Smooth muscle cell (in vitro differentiated cells): ENCODE measurements around the gene ABHD6. TPM values are rescaled to one million over a fixed set of nuclear protein-coding genes. Genes with fewer than 3 reads are reported as not detected.

ENCODE experiments used
- DNase-seq: peaks from one replicate; lab custom pipeline; 2025; ENCODE audit not compliant: unreplicated experiment; lab: John Stamatoyannopoulos, UW
- H2AFZ ChIP-seq: fragments of 200-600 bp; sonication (generic); 2 replicates; pipeline ENCODE4 v1.6.0; 2016; ENCODE audit warnings: antibody characterized with exemption, low read depth, mild to moderate bottlenecking
- H3F3A ChIP-seq: fragments of 200-600 bp; sonication (generic); 2 replicates; pipeline ENCODE4 v1.6.0; 2017; ENCODE audit warnings: antibody characterized with exemption, low read depth
- H3K27ac ChIP-seq: fragments of 200-600 bp; sonication (generic); 2 replicates; pipeline ENCODE4 v1.5.1; 2016; ENCODE audit warnings: low read depth, mild to moderate bottlenecking
- H3K27me3 ChIP-seq: fragments of 200-600 bp; sonication (generic); 2 replicates; pipeline ENCODE4 v1.6.1; 2016; ENCODE audit warnings: low read depth, mild to moderate bottlenecking
- H3K36me3 ChIP-seq: fragments of 200-600 bp; sonication (generic); 2 replicates; pipeline ENCODE4 v1.5.1; 2016; ENCODE audit warnings: low read depth
- H3K4me1 ChIP-seq: fragments of 200-600 bp; sonication (generic); 2 replicates; pipeline ENCODE4 v1.5.1; 2016; ENCODE audit warnings: low read depth
- H3K4me2 ChIP-seq: fragments of 200-600 bp; sonication (generic); 2 replicates; pipeline ENCODE4 v1.6.0; 2016; ENCODE audit warnings: mild to moderate bottlenecking
- H3K4me3 ChIP-seq: fragments of 200-600 bp; sonication (generic); 2 replicates; pipeline ENCODE4 v1.5.1; 2016; ENCODE audit warnings: mild to moderate bottlenecking
- H3K79me2 ChIP-seq: fragments of 200-600 bp; sonication (generic); 2 replicates; pipeline ENCODE4 v1.6.0; 2016; ENCODE audit warnings: low read depth, mild to moderate bottlenecking
- H3K9ac ChIP-seq: fragments of 200-600 bp; sonication (generic); 2 replicates; pipeline ENCODE4 v1.6.0; 2016; ENCODE audit warnings: low read depth
- H3K9me3 ChIP-seq: fragments of 200-600 bp; sonication (generic); replicated peaks from 2 replicates; pipeline ENCODE4 v1.5.1; 2016; ENCODE audit warnings: low read depth
- H4K20me1 ChIP-seq: fragments of 200-600 bp; sonication (generic); 2 replicates; pipeline ENCODE4 v1.6.0; 2016; ENCODE audit warnings: low read depth
- CTCF ChIP-seq: fragments of 200-600 bp; sonication (generic); IDR thresholded peaks from 2 replicates; pipeline ENCODE4 v1.5.1; 2017; ENCODE audit warnings: borderline replicate concordance, mild to moderate bottlenecking, antibody characterized with exemption; ENCODE audit not compliant: insufficient read depth, poor library complexity, severe bottlenecking
- WGBS: methylation state at CpG from one replicate; pipeline ENCODE4 v1.1.7; 2016; ENCODE audit warnings: low lambda C conversion rate; 5-methylcytosine and 5-hydroxymethylcytosine counted together
- polyA plus RNA-seq: library from polyadenylated mRNA; unstranded; fragments of >200 nt; fragmentation: Nextera tagmentation; extraction: Ambion mirVana; gene quantifications from 2 replicates; pipeline ENCODE4 v1.2.1, GENCODE V29; 2016
- total RNA-seq: library from RNA; depleted of rRNA; stranded (reverse); fragments of >200 nt; gene quantifications from 2 replicates; pipeline ENCODE4 v1.2.3, GENCODE V29; 2014

ABHD6 gene
- total and polyA plus RNA-seq, 2 experiments from 2014 or later: 3.9 to 7.1 TPM

GRCh38 chr3:58234516-58234931 lies 3.1 kb upstream of the ABHD6 start:
- H3K9ac ChIP-seq: no peak overlapping the region
- 52% methylated on average over 4 of the region's 4 CpGs for WGBS
- DNase-seq: no peak
- no peaks in the 10 kb centered on the region for H3K36me3 ChIP-seq
- H3K4me2 ChIP-seq: no peak overlapping the region
- H3F3A ChIP-seq: no peaks in the 10 kb centered on the region
- no peak overlapping the region for H2AFZ ChIP-seq
- H3K79me2 ChIP-seq: no peaks in the 10 kb centered on the region
- peaks cover 10% of the 10 kb centered on the region for H3K4me1 ChIP-seq
- no peak overlapping the region for H3K27ac ChIP-seq
- H3K27me3 ChIP-seq: peaks cover 5% of the 10 kb centered on the region
- H4K20me1 ChIP-seq: no peaks in the 10 kb centered on the region
- H3K9me3 ChIP-seq: no peaks in the 10 kb centered on the region
- no peak overlapping the region for H3K4me3 ChIP-seq
- no peak for TF ChIP-seq CTCF

GRCh38 chr3:58235970-58236369 lies 1.6 kb upstream of the ABHD6 start:
- Histone ChIP-seq H3K79me2 (no peaks in the 10 kb centered on the region), H3K27ac (no peak overlapping the region), H3K4me1 (peaks cover 10% of the 10 kb centered on the region), H3F3A (no peaks in the 10 kb centered on the region), H3K4me3 (no peak overlapping the region), H3K9me3 (no peaks in the 10 kb centered on the region), H4K20me1 (no peaks in the 10 kb centered on the region), H2AFZ (no peak overlapping the region), H3K4me2 (no peak overlapping the region), H3K36me3 (no peaks in the 10 kb centered on the region), H3K9ac (no peak overlapping the region), H3K27me3 (peaks cover 5% of the 10 kb centered on the region)
- WGBS: 73% methylated on average over 4 of the region's 4 CpGs
- DNase-seq: no peak
- no peak for TF ChIP-seq CTCF

- H3K4me2 ChIP-seq: peak overlapping the region; percentile 96
- no peak overlapping the region for H3K27ac ChIP-seq
- no peaks in the 10 kb centered on the region for H4K20me1 ChIP-seq
- H3K27me3 ChIP-seq: peaks cover 5% of the 10 kb centered on the region
- TF ChIP-seq CTCF: no peak
- H3K4me1 ChIP-seq: peaks cover 10% of the 10 kb centered on the region
- peak overlapping the region; percentile 96 for H3K4me3 ChIP-seq
- peak overlapping the region; percentile 43 for H3K9ac ChIP-seq
- DNase-seq: no peak
- H3K9me3 ChIP-seq: no peaks in the 10 kb centered on the region
- H3K36me3 ChIP-seq: no peaks in the 10 kb centered on the region
- H3K79me2 ChIP-seq: no peaks in the 10 kb centered on the region
- H2AFZ ChIP-seq: peak overlapping the region; percentile 97
- no peaks in the 10 kb centered on the region for H3F3A ChIP-seq
- 18% methylated on average over 24 of the region's 24 CpGs for WGBS
Measured at GRCh38 chr3:58236527-58237237, 910 bp upstream of the ABHD6 start.
